CD4-positive, alpha-beta T cell (primary cell): Measurements from ENCODE around the gene BTG2. TPM values are rescaled to one million over a fixed set of nuclear protein-coding genes. Genes with fewer than 3 reads are reported as not detected.

Experiments used
- ATAC-seq: fragments of 200-7000 bp; cut with Tn5 transposase; one replicate; pipeline ENCODE4 v1.10.0; 2022; ENCODE audit warnings: mild to moderate bottlenecking; ENCODE audit not compliant: poor library complexity
- CTCF ChIA-PET: fragments of 350-600 bp; sonication (Branson Sonifier 250); formaldehyde crosslinking; loops from one replicate; lab custom pipeline; 2021; ENCODE audit warnings: antibody characterized with exemption, inconsistent platforms; lab: Charles Lee
- POLR2A ChIA-PET: fragments of 350-600 bp; sonication (Branson Sonifier 250); formaldehyde crosslinking; loops from one replicate; lab custom pipeline; 2021; ENCODE audit warnings: antibody characterized with exemption, inconsistent platforms; lab: Charles Lee
- DNase-seq, 14 experiments: peaks; one replicate each; pipeline ENCODE4 v3.0.0-alpha.2; 2013 to 2020; ENCODE audit warnings: mixed read lengths in 2 of 14
- H3K27ac ChIP-seq, 2 donors: one replicate each; pipeline versions ENCODE4 v1.5.1 to v1.7.0; 2013; ENCODE audit warnings: low read length in 2 of 2, low read depth in 1 of 2, mild to moderate bottlenecking in 1 of 2
- H3K27me3 ChIP-seq, 2 experiments: 1 replicate in 1 of 2; 2 replicates in 1 of 2; pipeline versions ENCODE4 v1.6.1 to v1.7.0; 2013; ENCODE audit warnings: low read length in 2 of 2, control low read depth in 1 of 2, mild to moderate bottlenecking in 1 of 2, moderate library complexity in 1 of 2; ENCODE audit not compliant: insufficient read depth in 2 of 2, control insufficient read depth in 1 of 2
- H3K36me3 ChIP-seq: one replicate; pipeline ENCODE4 v1.6.1; 2013; ENCODE audit warnings: low read length, control low read depth; ENCODE audit not compliant: insufficient read depth
- H3K4me1 ChIP-seq: one replicate; pipeline ENCODE4 v1.6.1; 2013; ENCODE audit warnings: low read length, control low read depth; ENCODE audit not compliant: insufficient read depth
- H3K4me3 ChIP-seq: one replicate; pipeline ENCODE4 v1.5.1; 2013; ENCODE audit warnings: mild to moderate bottlenecking, low read length, moderate library complexity
- H3K9me3 ChIP-seq, 2 experiments: 1 replicate in 1 of 2; 2 replicates in 1 of 2; pipeline versions ENCODE4 v1.6.1 to v1.7.0; 2013; ENCODE audit warnings: low read length in 2 of 2, mild to moderate bottlenecking in 2 of 2, control low read depth in 1 of 2, moderate library complexity in 1 of 2; ENCODE audit not compliant: control insufficient read depth in 1 of 2, insufficient read depth in 1 of 2
- H3K27ac Mint-ChIP-seq: one replicate; pipeline ENCODE4 v1.8.0; 2020; ENCODE audit warnings: mixed read lengths
- H3K27me3 Mint-ChIP-seq: one replicate; pipeline ENCODE4 v1.8.0; 2021; ENCODE audit warnings: mixed read lengths
- H3K36me3 Mint-ChIP-seq: one replicate; pipeline ENCODE4 v1.8.0; 2021; ENCODE audit warnings: low read depth, mixed read lengths
- H3K4me1 Mint-ChIP-seq: one replicate; pipeline ENCODE4 v1.8.0; 2021; ENCODE audit warnings: low read depth, mixed read lengths
- H3K4me3 Mint-ChIP-seq: one replicate; pipeline ENCODE4 v1.8.0; 2020; ENCODE audit warnings: mild to moderate bottlenecking, mixed read lengths
- H3K9me3 Mint-ChIP-seq: one replicate; pipeline ENCODE4 v1.8.0; 2020; ENCODE audit warnings: mixed read lengths
- CTCF ChIP-seq: fragments of 200-600 bp; IDR thresholded peaks from one replicate; pipeline ENCODE4 v1.8.0; 2022; ENCODE audit warnings: antibody characterized with exemption, mild to moderate bottlenecking
- intact Hi-C, 2 experiments: fragments of 100-400 bp; cut with DNase I in 1 of 2; cut with micrococcal nuclease in 1 of 2; formaldehyde crosslinking; loops; one replicate each; pipeline versions ENCODE4 v1.15.1 to v1.9.0; 2023 to 2025; cut with DNase I, micrococcal nuclease
- total RNA-seq, 174 experiments: library from RNA in 2 of 174; stranded (reverse) in 2 of 174; gene quantifications; one replicate each; pipeline ENCODE4 v1.2.3 and lab custom pipeline; 2021 to 2026

The BTG2 gene
- total RNA-seq, 2 experiments from 2014 or later, result 802 to 849 TPM

DNA sequence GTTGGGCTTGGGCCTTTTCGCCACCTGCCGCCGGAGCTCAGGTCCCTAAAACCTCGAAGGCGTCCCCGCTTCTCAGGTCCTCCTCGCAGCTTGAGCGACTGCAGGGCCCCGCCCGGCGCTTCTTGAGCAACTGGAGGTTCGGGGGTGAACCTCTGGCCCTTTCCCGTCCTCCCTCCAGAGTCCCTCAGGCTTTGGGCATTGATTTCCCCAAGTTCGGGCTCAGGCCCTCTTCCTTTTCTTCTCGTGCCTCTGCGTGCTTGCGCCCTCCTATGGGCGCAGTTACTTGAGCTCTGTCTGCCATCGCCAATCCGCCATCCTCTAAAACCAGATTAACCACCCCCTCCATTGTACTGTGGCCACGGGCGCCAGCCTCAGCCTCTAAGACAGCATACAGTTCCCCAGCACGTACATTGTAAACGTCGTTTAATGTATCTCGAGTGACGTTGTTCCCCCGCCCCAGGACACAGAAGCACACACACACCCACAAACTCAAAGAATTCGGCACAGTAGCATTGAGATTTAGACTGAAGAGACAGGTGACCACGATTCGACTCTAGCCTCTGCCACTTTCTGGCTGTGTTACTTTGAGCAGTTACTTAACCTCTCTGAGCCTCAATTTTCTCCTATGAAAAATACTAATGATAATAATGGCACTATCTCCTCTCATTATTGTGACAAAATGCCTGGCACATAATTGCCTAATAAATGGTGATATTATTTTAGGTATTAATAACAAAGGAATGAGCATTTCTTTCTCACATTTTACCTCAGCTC is 22.6 kb downstream of the BTG2 start:
- DNase-seq, result peak; percentile 51 to 94 (median 70)
- Mint-ChIP-seq H3K4me1 (peaks cover 64% of the 10 kb centered on the region), H3K27me3 (no peaks in the 10 kb centered on the region), H3K9me3 (no peaks in the 10 kb centered on the region), H3K4me3 (peak overlapping the region; percentile 81), H3K36me3 (no peaks in the 10 kb centered on the region), H3K27ac (peak overlapping the region; percentile 92)
- ChIA-PET POLR2A (interaction anchor here (0.7 to 9.5 kb wide), 7 partner anchors 9 to 437 kb away, joined by 3 to 868 read pairs (median 57); partner anchors contain the start of genes ATP2B4, BTG2 and LAX1), CTCF (interaction anchor here (0.7 to 9.5 kb wide), 9 partner anchors 10 to 1083 kb away, joined by 3 to 260 read pairs (median 7); partner anchors contain the start of gene BTG2)
- Histone ChIP-seq H3K36me3 (no peaks in the 10 kb centered on the region), H3K27ac (peak overlapping the region; percentile 98 to 99), H3K27me3 (no peaks in the 10 kb centered on the region), H3K4me1 (peaks cover 59% of the 10 kb centered on the region), H3K4me3 (peak overlapping the region; percentile 66), H3K9me3 (no peaks in the 10 kb centered on the region)
- ATAC-seq, result peak; percentile 64
- TF ChIP-seq CTCF, result peak; percentile 62
- intact Hi-C loops, result loop anchor here (1.0 to 10.0 kb wide), 5 partner anchors 10 to 347 kb away; no protein-coding TSS in a partner anchor

DNA sequence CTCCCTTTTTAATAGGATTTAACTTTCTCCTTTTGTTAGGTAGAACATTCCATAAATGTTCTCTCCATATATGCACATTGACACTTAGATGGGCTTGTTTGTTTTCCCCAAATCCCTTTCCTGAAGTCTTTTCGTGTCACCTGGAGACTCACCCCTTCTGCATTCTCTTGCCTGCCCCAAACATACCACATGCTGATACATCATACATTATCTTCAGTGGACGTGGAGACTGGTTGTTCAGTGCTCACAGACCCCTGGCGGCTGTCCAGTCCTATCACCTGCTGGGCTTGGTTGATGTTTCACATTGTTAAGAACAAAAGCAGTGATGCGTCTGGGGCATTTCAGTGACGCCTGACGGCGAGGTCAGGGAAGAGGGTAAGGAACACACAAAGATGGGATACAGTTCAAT is 23.4 kb downstream of the BTG2 start:
- Mint-ChIP-seq H3K4me3 (no peak overlapping the region), H3K4me1 (peaks cover 56% of the 10 kb centered on the region), H3K9me3 (no peaks in the 10 kb centered on the region), H3K36me3 (no peaks in the 10 kb centered on the region), H3K27ac (peak overlapping the region; percentile 92), H3K27me3 (no peaks in the 10 kb centered on the region)
- ATAC-seq (no peak), DNase-seq (no peak)
- Histone ChIP-seq H3K9me3 (no peaks in the 10 kb centered on the region), H3K27ac (peak overlapping the region in 1 of 2 donors; percentile 99), H3K4me1 (peaks cover 51% of the 10 kb centered on the region), H3K4me3 (no peak overlapping the region), H3K27me3 (no peaks in the 10 kb centered on the region), H3K36me3 (no peaks in the 10 kb centered on the region)
- intact Hi-C loops, result loop anchor here (1.0 to 10.0 kb wide), 3 partner anchors 10 to 346 kb away; no protein-coding TSS in a partner anchor
- CTCF ChIA-PET, result interaction anchor here (1.1 to 9.5 kb wide), 4 partner anchors 11 to 56 kb away, joined by 4 to 260 read pairs (median 84); partner anchors contain the start of gene BTG2
- POLR2A ChIA-PET, result interaction anchor here (1.3 to 9.5 kb wide), 6 partner anchors 12 to 298 kb away, joined by 4 to 868 read pairs (median 167); partner anchors contain the start of genes ATP2B4 and BTG2
- TF ChIP-seq CTCF, result no peak

GRCh38 chr1:203331224-203331623 is 25.9 kb downstream of the BTG2 start:
- POLR2A ChIA-PET, result no interaction called here

More at GRCh38 chr1:203331224-203331623, 25.9 kb downstream of the BTG2 start:
- DNase-seq (no peak), ATAC-seq (no peak)
- CTCF ChIA-PET, result interaction anchor here (1.2 to 1.9 kb wide), 2 partner anchors 9 to 64 kb away, joined by 3 to 9 read pairs; no protein-coding TSS in a partner anchor
- H3K36me3 ChIP-seq, result no peaks in the 10 kb centered on the region
- no peak overlapping the region for H3K27ac ChIP-seq
- Mint-ChIP-seq H3K27me3 (no peaks in the 10 kb centered on the region), H3K4me1 (peaks cover 40% of the 10 kb centered on the region), H3K36me3 (no peaks in the 10 kb centered on the region), H3K4me3 (no peak overlapping the region), H3K9me3 (no peaks in the 10 kb centered on the region), H3K27ac (no peak overlapping the region)
- intact Hi-C loops, result no loop called here
- H3K4me1 ChIP-seq, result peaks cover 37% of the 10 kb centered on the region
- no peak for TF ChIP-seq CTCF
- H3K9me3 ChIP-seq, result no peaks in the 10 kb centered on the region
- H3K27me3 ChIP-seq, result no peaks in the 10 kb centered on the region
- H3K4me3 ChIP-seq, result no peak overlapping the region
